DOHH2 (cell line): ENCODE results near the gene TMEM92.

Experiments
- EZH2phosphoT487 ChIP-seq: fragments of 200-600 bp; sonication (generic); IDR thresholded peaks from 2 replicates; pipeline ENCODE4 v1.6.1; 2017; ENCODE audit warnings: borderline replicate concordance, mild to moderate bottlenecking, antibody characterized with exemption, low read length, moderate library complexity, mixed read lengths
- TF ChIP-seq, protein P1 (sequence below): fragments of 200-600 bp; sonication (generic); IDR thresholded peaks from one replicate; pipeline ENCODE4 v1.5.1; 2014; ENCODE audit warnings: antibody characterized with exemption, mild to moderate bottlenecking, low read depth, low read length; ENCODE audit not compliant: poor library complexity, severe bottlenecking

GRCh38 chr17:50312308-50312707 is 38.0 kb downstream of the TMEM92 start:
- TF ChIP-seq, protein P1, sequence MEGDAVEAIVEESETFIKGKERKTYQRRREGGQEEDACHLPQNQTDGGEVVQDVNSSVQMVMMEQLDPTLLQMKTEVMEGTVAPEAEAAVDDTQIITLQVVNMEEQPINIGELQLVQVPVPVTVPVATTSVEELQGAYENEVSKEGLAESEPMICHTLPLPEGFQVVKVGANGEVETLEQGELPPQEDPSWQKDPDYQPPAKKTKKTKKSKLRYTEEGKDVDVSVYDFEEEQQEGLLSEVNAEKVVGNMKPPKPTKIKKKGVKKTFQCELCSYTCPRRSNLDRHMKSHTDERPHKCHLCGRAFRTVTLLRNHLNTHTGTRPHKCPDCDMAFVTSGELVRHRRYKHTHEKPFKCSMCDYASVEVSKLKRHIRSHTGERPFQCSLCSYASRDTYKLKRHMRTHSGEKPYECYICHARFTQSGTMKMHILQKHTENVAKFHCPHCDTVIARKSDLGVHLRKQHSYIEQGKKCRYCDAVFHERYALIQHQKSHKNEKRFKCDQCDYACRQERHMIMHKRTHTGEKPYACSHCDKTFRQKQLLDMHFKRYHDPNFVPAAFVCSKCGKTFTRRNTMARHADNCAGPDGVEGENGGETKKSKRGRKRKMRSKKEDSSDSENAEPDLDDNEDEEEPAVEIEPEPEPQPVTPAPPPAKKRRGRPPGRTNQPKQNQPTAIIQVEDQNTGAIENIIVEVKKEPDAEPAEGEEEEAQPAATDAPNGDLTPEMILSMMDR = no peak
- no peak for TF ChIP-seq EZH2phosphoT487
